NT2/D1 (cell line): ENCODE data around the gene PLXNA4.

Source experiments
- SUZ12 ChIP-seq: IDR thresholded peaks from 2 replicates; pipeline ENCODE4 v1.6.1; 2011; ENCODE audit not compliant: insufficient read length, insufficient read depth; ENCODE audit errors: extremely low read depth
- YY1 ChIP-seq: IDR thresholded peaks from 2 replicates; pipeline ENCODE4 v1.6.1; 2011; ENCODE audit not compliant: insufficient read length, insufficient read depth

GRCh38 chr7:132386201-132386681 is 190.0 kb downstream of the PLXNA4 start:
- no peak for TF ChIP-seq YY1
- no peak for TF ChIP-seq SUZ12
